Spleen (tissue), 7 donors: ENCODE results near the gene MCC.

Experiments
- POLR2A ChIP-seq, 3 donors: fragments of 450-650 bp; IDR thresholded peaks; one replicate each; pipeline ENCODE4 v1.5.1; 2017; ENCODE audit warnings: antibody characterized with exemption in 3 of 3, mild to moderate bottlenecking in 1 of 3
- POLR2AphosphoS5 ChIP-seq, 3 donors: sonication (generic); formaldehyde crosslinking; IDR thresholded peaks; one replicate each; pipeline ENCODE4 v1.5.1; 2017; ENCODE audit warnings: antibody characterized with exemption in 3 of 3
- TF ChIP-seq, protein P1 (sequence below), 11 experiments: fragments of 200-600 bp in 7 of 11; fragments of 450-650 bp in 4 of 11; sonication (generic) in 4 of 11; IDR thresholded peaks in 8 of 11; conservative IDR thresholded peaks in 3 of 11; 1 replicate in 7 of 11; 2 replicates in 4 of 11; pipeline versions ENCODE4 v1.4.0 to v1.8.0; 2016 to 2021; ENCODE audit warnings: antibody characterized with exemption in 11 of 11, inconsistent platforms in 4 of 11, mild to moderate bottlenecking in 1 of 11
- donor health status: DM: no; HTN: no; CAD: no; lungs with moderate emphysema.
- donor health status: DM: no; HTN: no; CAD: no.
- donor health status: DM: no; HTN: no; CAD: no.

DNA sequence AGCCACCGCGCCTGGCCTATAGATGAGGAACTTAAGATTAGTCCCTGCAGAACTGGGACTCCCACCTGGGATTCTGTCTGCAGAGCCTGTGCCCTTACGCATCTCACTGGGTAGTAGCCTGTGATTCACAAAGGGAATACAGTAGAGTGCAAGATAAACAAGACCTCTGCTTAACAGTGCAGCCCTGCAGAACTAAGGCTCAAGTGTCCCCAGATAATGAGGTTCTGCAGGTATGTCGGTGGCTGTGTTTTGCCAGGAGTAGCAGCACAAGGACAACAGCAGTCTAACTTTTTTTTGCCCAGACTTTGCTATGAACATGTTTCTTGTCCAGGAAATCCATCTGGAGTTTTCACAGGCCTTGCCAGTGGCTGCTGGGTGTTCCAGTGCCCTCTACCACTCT is 451.9 kb downstream of the MCC start:
- TF ChIP-seq, protein P1, sequence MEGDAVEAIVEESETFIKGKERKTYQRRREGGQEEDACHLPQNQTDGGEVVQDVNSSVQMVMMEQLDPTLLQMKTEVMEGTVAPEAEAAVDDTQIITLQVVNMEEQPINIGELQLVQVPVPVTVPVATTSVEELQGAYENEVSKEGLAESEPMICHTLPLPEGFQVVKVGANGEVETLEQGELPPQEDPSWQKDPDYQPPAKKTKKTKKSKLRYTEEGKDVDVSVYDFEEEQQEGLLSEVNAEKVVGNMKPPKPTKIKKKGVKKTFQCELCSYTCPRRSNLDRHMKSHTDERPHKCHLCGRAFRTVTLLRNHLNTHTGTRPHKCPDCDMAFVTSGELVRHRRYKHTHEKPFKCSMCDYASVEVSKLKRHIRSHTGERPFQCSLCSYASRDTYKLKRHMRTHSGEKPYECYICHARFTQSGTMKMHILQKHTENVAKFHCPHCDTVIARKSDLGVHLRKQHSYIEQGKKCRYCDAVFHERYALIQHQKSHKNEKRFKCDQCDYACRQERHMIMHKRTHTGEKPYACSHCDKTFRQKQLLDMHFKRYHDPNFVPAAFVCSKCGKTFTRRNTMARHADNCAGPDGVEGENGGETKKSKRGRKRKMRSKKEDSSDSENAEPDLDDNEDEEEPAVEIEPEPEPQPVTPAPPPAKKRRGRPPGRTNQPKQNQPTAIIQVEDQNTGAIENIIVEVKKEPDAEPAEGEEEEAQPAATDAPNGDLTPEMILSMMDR (IDR thresholded peaks at IDR 0.05 in 8 of 11, conservative IDR thresholded peaks at IDR 0.05 in 3 of 11): no peak
- TF ChIP-seq POLR2A (IDR thresholded peaks at IDR 0.05) (no peak), POLR2AphosphoS5 (IDR thresholded peaks at IDR 0.05) (no peak)
